HEK293 (cell line): ENCODE results near the gene ACAA2.

Source experiments
- REPIN1 ChIP-seq: fragments of 450-650 bp; formaldehyde crosslinking; IDR thresholded peaks from 2 replicates; pipeline ENCODE4 v1.5.1; 2017; ENCODE audit warnings: missing biosample characterization, missing genetic modification characterization, low read depth
- TCF7L2 ChIP-seq: IDR thresholded peaks from 2 replicates; pipeline ENCODE4 v1.6.1; 2011; ENCODE audit warnings: low read depth, mild to moderate bottlenecking, inconsistent platforms, low read length, moderate library complexity, borderline replicate concordance
- ZNF146 ChIP-seq: fragments of 450-650 bp; formaldehyde crosslinking; IDR thresholded peaks from 2 replicates; pipeline ENCODE4 v1.5.1; 2016; ENCODE audit warnings: missing biosample characterization, missing genetic modification characterization

- TF ChIP-seq REPIN1 (tag by site-specific recombination) (no peak), ZNF146 (tag by site-specific recombination) (no peak), TCF7L2 (no peak)
Observed at GRCh38 chr18:49845629-49846360, 32.5 kb upstream of the ACAA2 start.
